ENCODE results near the gene RIMBP2.

The RIMBP2 gene

GRCh38 chr12:130571734-130572133, 144.4 kb downstream of the RIMBP2 start:
- DNase-seq (ENCODE audit: low read depth in 2 of 2), result no peak

DNA sequence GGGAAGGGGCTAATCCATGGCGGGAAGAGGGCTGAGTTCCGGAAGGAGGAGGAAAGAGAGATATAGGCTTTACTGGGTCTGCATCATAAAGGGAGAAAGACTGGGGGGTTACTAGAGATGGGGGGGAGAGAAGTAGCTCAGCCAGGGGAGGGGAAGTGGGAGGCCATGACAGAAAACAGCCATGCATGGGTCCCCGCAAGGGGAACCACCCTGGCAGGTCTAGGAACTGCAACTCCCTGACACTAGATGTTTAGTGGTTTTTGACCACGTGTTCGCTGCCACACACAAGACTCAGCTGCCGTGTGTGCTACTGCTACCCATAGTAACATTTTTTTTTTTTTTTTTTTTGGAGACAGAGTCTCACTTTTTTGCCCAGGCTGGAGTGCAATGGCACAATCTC, 145.0 kb downstream of the RIMBP2 start:
- DNase-seq (ENCODE audit: low read depth in 2 of 2), result no peak

DNA sequence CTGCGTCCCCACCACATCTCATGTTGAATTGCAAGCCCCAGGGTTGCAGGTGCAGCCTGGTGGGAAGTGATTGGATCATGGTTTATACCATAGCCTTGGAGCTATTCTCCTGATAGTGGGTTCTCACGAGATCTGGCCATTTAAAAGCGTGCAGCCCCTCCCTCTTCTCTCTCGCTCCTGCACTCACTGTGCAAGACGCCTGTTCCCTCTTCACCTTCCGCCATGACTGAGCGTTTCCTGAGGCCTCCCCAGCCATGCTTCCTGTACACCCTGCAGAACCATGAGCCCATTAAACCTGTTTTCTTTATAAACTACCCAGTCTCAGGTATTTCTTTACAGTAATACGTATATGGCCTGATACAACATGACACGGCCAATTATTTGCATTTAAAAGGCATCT, 146.6 kb downstream of the RIMBP2 start:
- DNase-seq (ENCODE audit: low read depth in 2 of 2), result no peak

DNA sequence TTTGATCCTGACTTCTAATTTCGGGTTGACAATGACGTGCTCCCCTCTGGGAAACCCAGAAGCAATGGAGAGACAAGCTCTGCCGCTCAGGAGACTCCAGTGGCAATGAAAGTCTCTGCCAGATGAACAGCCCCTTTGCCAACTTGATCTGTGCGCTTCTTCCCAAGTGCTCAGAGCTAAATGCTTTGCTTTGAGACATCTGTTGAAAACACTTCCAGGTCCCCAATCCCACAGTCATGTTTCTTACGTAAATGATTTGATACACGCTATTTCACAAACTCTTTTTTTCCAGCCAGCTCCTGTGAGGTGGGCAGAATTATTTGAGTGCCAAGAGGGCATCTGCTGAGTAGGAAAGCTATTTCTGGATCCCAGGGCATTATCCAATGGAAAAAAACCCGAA, 147.6 kb downstream of the RIMBP2 start:
- no peak for DNase-seq (ENCODE audit: low read depth in 2 of 2)

DNA sequence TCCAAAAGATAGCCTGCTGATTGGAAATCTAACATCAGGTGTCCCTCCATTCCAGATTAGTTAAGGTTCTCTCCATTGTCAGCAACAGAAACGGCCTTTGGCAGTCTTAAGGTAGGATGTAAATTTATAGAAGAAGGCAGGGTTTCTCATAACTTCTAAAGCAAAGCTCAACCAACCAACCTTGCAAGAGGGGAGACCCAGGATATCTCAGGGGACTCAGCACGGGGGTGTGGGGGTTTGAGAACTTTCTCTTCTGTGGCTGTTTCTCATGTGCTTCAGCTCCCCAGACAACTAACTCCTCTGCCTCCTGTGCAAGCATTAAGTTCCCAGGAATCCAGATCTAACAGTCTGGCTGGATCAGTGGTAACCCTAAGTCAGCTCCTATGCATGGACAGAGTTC, 148.1 kb downstream of the RIMBP2 start:
- DNase-seq (ENCODE audit: low read depth in 2 of 2), result no peak

- no peak for DNase-seq (ENCODE audit: low read depth in 2 of 2)
Measured at GRCh38 chr12:130566446-130567155, 149.5 kb downstream of the RIMBP2 start.

DNA sequence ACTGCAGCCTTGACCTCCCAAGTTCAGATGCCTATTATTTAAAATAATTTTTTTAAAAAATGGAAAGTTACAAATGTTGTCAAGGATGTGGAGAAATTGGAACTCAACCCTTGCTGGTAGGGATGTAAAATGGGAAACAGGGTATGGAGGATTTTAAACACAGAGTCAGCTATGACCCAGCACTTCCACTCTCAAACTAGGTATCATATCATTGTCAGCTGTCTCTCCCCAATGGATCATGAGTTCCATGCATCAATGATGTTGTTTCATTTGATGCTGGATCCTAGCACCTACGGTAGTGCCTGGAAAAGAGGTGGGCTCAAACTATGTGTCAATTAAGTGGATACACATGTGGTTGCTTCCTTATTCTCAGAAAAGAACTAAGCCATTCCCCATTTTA, 150.9 kb downstream of the RIMBP2 start:
- no peak for DNase-seq (ENCODE audit: low read depth in 2 of 2)

- no peak for DNase-seq (ENCODE audit: low read depth in 2 of 2)
Measured at GRCh38 chr12:130563323-130563722, 152.8 kb downstream of the RIMBP2 start.

- DNase-seq (ENCODE audit: low read depth in 2 of 2), result no peak
Measured at GRCh38 chr12:130562716-130563115, 153.4 kb downstream of the RIMBP2 start.

GRCh38 chr12:130560321-130560720, 155.8 kb downstream of the RIMBP2 start:
- DNase-seq (ENCODE audit: low read depth in 2 of 2), result no peak

DNA sequence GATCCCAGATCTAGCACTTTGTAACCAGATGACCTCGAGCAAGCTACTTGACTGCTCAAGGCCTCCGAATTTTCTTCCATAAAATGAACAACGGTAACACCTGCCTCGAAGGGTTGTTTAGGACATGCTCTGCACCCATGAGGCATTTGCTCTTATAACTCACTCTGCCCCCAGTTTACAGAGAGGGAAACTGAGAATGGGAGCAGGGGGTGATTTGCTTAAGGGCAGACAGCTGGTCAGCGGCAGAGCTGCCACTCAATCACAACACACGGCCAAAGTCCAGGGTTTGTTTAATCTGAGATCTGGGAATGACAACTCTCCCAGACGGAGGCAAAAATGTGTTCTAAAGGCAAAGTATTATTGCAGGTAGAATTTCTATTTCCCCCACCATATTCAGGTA, 156.3 kb downstream of the RIMBP2 start:
- no peak for DNase-seq (ENCODE audit: low read depth in 2 of 2)

GRCh38 chr12:130557886-130558765, 158.0 kb downstream of the RIMBP2 start:
- DNase-seq (ENCODE audit: low read depth in 2 of 2), result no peak

GRCh38 chr12:130557201-130557600, 158.9 kb downstream of the RIMBP2 start:
- DNase-seq (ENCODE audit: low read depth in 2 of 2), result no peak

DNA sequence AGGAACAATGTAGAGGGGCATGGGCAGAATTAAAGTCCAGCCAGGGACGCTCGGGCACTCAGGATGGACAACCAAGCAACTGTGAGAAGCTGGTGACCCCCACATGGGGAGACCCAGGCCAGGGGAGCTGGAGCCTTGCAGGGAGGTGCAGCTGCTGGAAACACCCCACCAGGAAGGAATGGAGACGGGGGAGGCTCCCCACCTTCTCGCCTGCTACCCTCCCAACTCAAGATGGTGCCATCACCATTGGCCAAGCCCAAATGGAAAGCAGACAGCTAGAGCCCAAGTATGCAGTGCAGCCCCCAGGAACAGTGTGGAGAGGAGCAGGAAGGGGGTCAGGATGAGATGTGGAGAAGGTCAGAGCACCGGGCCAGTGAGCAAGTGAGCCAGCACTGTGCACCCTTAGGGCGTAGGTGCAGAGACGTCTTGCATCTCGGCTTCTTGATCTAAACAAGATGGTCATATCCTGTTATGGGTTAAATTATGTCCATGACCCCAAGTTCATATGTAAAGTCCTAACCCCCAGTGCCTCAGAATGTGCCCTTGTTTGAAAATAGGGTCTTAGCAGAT, 159.5 kb downstream of the RIMBP2 start:
- DNase-seq (ENCODE audit: low read depth in 2 of 2), result no peak

GRCh38 chr12:130555628-130556485, 160.2 kb downstream of the RIMBP2 start:
- DNase-seq (ENCODE audit: low read depth in 2 of 2), result no peak

GRCh38 chr12:130555221-130555620, 160.9 kb downstream of the RIMBP2 start:
- DNase-seq (ENCODE audit: low read depth in 2 of 2), result no peak

DNA sequence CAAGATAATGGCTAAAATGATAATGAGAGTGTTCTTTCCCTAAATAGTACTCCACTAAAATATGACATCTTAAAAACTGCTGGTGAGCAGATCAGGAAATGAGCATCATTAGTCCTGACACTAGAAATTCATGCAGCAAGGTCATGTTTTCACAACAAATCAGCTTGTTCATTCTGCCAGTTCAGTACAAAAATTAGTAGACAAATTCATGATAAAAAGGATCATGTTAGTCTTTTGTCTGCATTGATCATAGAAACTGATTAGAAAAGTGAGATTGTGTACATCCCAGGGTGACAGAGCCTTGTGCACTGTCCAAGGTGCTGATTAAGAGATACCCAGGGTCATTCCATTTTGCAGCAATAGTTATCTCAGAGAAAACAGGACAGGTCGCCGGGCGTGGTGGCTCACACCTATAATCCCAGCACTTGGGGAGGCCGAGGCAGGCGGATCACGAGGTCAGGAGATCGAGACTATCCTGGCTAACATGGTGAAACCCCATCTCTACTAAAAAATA, 163.6 kb downstream of the RIMBP2 start:
- DNase-seq (ENCODE audit: low read depth in 2 of 2), result no peak

GRCh38 chr12:130549361-130549760, 166.7 kb downstream of the RIMBP2 start:
- no peak for DNase-seq (ENCODE audit: low read depth in 2 of 2)

GRCh38 chr12:130547480-130548155, 168.5 kb downstream of the RIMBP2 start:
- DNase-seq (ENCODE audit: low read depth in 2 of 2), result no peak

GRCh38 chr12:130546494-130546893, 169.6 kb downstream of the RIMBP2 start:
- DNase-seq (ENCODE audit: low read depth in 2 of 2), result no peak

- DNase-seq (ENCODE audit: low read depth in 2 of 2), result no peak
Measured at GRCh38 chr12:130545475-130545874, 170.6 kb downstream of the RIMBP2 start.

All from stimulated activated CD4-positive, alpha-beta T cell treated with anti-CD3 and anti-CD28 coated beads, Interleukin-15, amount 100 ng/mL, for 48 hours (primary cell).